Fibroblast of lung (primary cell): ENCODE data around the gene CRYBA2.

Source experiments
- CTCF ChIP-seq, 2 donors: IDR thresholded peaks in 1 of 2; conservative IDR thresholded peaks in 1 of 2; 1 replicate in 1 of 2; 2 replicates in 1 of 2; pipeline ENCODE4 v1.5.1; 2011 to 2012; ENCODE audit warnings: low read length in 2 of 2, control low read depth in 1 of 2, inconsistent platforms in 1 of 2, low read depth in 1 of 2, mild to moderate bottlenecking in 1 of 2
- EZH2 ChIP-seq: IDR thresholded peaks from 2 replicates; pipeline ENCODE4 v1.5.1; 2012; ENCODE audit warnings: low read length, control low read depth, mild to moderate bottlenecking; ENCODE audit errors: missing control alignments

- no peak for TF ChIP-seq CTCF (conservative IDR thresholded peaks at IDR 0.05 in 1 of 2, IDR thresholded peaks at IDR 0.05 in 1 of 2; ENCODE audit: low read depth in 1 of 2, low read length in 2 of 2)
- no peak for TF ChIP-seq EZH2
Measured at GRCh38 chr2:219028141-219028540, 34.9 kb upstream of the CRYBA2 start.
